Thoracic aorta (tissue), 2 donors: ENCODE data around the gene TMED1. TPM values are rescaled to one million over a fixed set of nuclear protein-coding genes. Genes with fewer than 3 reads are reported as not detected.
"Not testable (repeated sequence)": the region's sequence is repeated elsewhere in the genome, so short reads cannot be mapped to it uniquely, and the experiment has no call there.

Experiments used
- ATAC-seq: fragments of 150-250 bp; one replicate; pipeline ENCODE4 v1.8.0; 2017; ENCODE audit warnings: low read depth; ENCODE audit not compliant: insufficient number of reproducible peaks, low FRiP score
- DNase-seq: peaks from one replicate; pipeline ENCODE4 v3.0.0-alpha.2; 2020; ENCODE audit warnings: low spot score
- H3K27ac ChIP-seq, 2 donors: fragments of 200-600 bp; sonication (generic); 1 replicate in 1 of 2; 2 replicates in 1 of 2; pipeline ENCODE4 v1.5.1; 2016; ENCODE audit warnings: mild to moderate bottlenecking in 2 of 2, moderate library complexity in 2 of 2
- H3K27me3 ChIP-seq: fragments of 200-600 bp; sonication (generic); replicated peaks from 2 replicates; pipeline ENCODE4 v1.6.0; 2016; ENCODE audit warnings: mild to moderate bottlenecking; ENCODE audit not compliant: insufficient read depth
- H3K36me3 ChIP-seq: fragments of 200-600 bp; sonication (generic); one replicate; pipeline ENCODE4 v1.5.1; 2016
- H3K4me1 ChIP-seq, 2 donors: fragments of 200-600 bp; sonication (generic); 1 replicate in 1 of 2; 2 replicates in 1 of 2; pipeline versions ENCODE4 v1.5.1 to v1.6.0; 2016; ENCODE audit warnings: low read depth in 2 of 2, mild to moderate bottlenecking in 1 of 2; ENCODE audit not compliant: control insufficient read depth in 1 of 2
- H3K4me3 ChIP-seq: fragments of 200-600 bp; sonication (generic); 2 replicates; pipeline ENCODE4 v1.5.1; 2016; ENCODE audit warnings: mild to moderate bottlenecking
- H3K9me3 ChIP-seq: fragments of 200-600 bp; sonication (generic); 2 replicates; pipeline ENCODE4 v1.5.1; 2016
- CTCF ChIP-seq: fragments of 200-600 bp; sonication (generic); IDR thresholded peaks from one replicate; pipeline ENCODE4 v1.5.1; 2019; ENCODE audit warnings: antibody characterized with exemption
- total RNA-seq, 2 donors: library from RNA; depleted of rRNA; stranded (reverse); fragments of >200 nt; gene quantifications; one replicate each; pipeline versions ENCODE4 v1.1.0 to v1.2.3, GENCODE V29; 2016

Gene TMED1
- total RNA-seq, 2 donors from 2014 or later: 19.4 to 22.4 TPM

- DNase-seq (no peak), ATAC-seq (no peak)
- no peaks in the 10 kb centered on the region for H3K36me3 ChIP-seq
- H3K4me3 ChIP-seq: peak overlapping the region; percentile 84
- no peaks in the 10 kb centered on the region for H3K9me3 ChIP-seq
- H3K4me1 ChIP-seq: peaks cover 21 to 38% of the 10 kb centered on the region in 2 donors
- no peaks in the 10 kb centered on the region for H3K27me3 ChIP-seq
- TF ChIP-seq CTCF: no peak
- peak overlapping the region; percentile 33 to 67 for H3K27ac ChIP-seq
These were observed 36.6 kb upstream of the TMED1 start for GRCh38 chr19:10872546-10873107.

GRCh38 chr19:10871711-10872545, 35.9 kb upstream of the TMED1 start:
- no peaks in the 10 kb centered on the region for H3K27me3 ChIP-seq
- DNase-seq (no peak), ATAC-seq (no peak)
- peaks cover 14 to 31% of the 10 kb centered on the region in 2 donors for H3K4me1 ChIP-seq
- H3K4me3 ChIP-seq: peak overlapping the region; percentile 84
- H3K36me3 ChIP-seq: no peaks in the 10 kb centered on the region
- peak; percentile 45 for TF ChIP-seq CTCF
- peak overlapping the region; percentile 50 to 67 for H3K27ac ChIP-seq
- no peaks in the 10 kb centered on the region for H3K9me3 ChIP-seq

- H3K4me3 ChIP-seq: peak within 1 kb of the TSS; percentile 84
- peak; percentile 53 for TF ChIP-seq CTCF
- DNase-seq (peak; percentile 98), ATAC-seq (peak; percentile 90)
- H3K4me1 ChIP-seq: peaks cover 10 to 23% of the 10 kb centered on the region in 2 donors
- no peaks in the 10 kb centered on the region for H3K36me3 ChIP-seq
- H3K27me3 ChIP-seq: no peaks in the 10 kb centered on the region
- H3K27ac ChIP-seq: peak within 1 kb of the TSS; percentile 71 to 86
- H3K9me3 ChIP-seq: no peaks in the 10 kb centered on the region
These were observed 35.1 kb upstream of the TMED1 start, which contains the start of gene CARM1 for GRCh38 chr19:10870955-10871603. TSS of gene CARM1 (plus strand) at chr19:10871553. CDS start at chr19:10871703, 150 bp downstream.

GRCh38 chr19:10870501-10870954, 34.5 kb upstream of the TMED1 start:
- DNase-seq: no peak
- no peak for TF ChIP-seq CTCF
- Histone ChIP-seq H3K27me3 (no peaks in the 10 kb centered on the region), H3K9me3 (no peaks in the 10 kb centered on the region), H3K4me1 (peaks cover 5 to 19% of the 10 kb centered on the region in 2 donors), H3K4me3 (peak overlapping the region; percentile 66), H3K36me3 (no peaks in the 10 kb centered on the region), H3K27ac (peak overlapping the region; percentile 71 to 86)
- ATAC-seq: no peak

GRCh38 chr19:10869872-10870311, 33.9 kb upstream of the TMED1 start:
- peak overlapping the region in 1 of 2 donors; percentile 86 for H3K27ac ChIP-seq
- not testable (repeated sequence) for ATAC-seq, H3K27me3 ChIP-seq, H3K9me3 ChIP-seq, DNase-seq, H3K36me3 ChIP-seq, H3K4me3 ChIP-seq
- peaks cover 4 to 16% of the 10 kb centered on the region in 2 donors for H3K4me1 ChIP-seq
